Posterior vena cava (tissue), 2 donors: ENCODE data around the gene CTDSPL. TPM values are rescaled to one million over a fixed set of nuclear protein-coding genes. Genes with fewer than 3 reads are reported as not detected.

ENCODE experiments used
- DNase-seq: peaks from one replicate; pipeline ENCODE4 v3.0.0-alpha.2; 2020; ENCODE audit warnings: low spot score
- intact Hi-C, 2 donors: fragments of 100-400 bp; cut with DNase I; formaldehyde crosslinking; loops; one replicate each; pipeline versions ENCODE4 v1.14.1 to v1.14.2; 2022 to 2023
- total RNA-seq, 2 donors: library from RNA; stranded (reverse); fragmentation: NEBNext Ultra II Directional; extraction: Animal tissue kit (Norgen Biotek cat#: 25700); gene quantifications; one replicate each; pipeline ENCODE4 v1.2.1, GENCODE V29; 2021
- donor health status: DM: yes; HTN: yes; CAD: no.
- donor health status: DM: yes; HTN: yes; CAD: no.

CTDSPL gene
- total RNA-seq, 2 donors from 2014 or later, result 41.3 to 45.7 TPM

DNA sequence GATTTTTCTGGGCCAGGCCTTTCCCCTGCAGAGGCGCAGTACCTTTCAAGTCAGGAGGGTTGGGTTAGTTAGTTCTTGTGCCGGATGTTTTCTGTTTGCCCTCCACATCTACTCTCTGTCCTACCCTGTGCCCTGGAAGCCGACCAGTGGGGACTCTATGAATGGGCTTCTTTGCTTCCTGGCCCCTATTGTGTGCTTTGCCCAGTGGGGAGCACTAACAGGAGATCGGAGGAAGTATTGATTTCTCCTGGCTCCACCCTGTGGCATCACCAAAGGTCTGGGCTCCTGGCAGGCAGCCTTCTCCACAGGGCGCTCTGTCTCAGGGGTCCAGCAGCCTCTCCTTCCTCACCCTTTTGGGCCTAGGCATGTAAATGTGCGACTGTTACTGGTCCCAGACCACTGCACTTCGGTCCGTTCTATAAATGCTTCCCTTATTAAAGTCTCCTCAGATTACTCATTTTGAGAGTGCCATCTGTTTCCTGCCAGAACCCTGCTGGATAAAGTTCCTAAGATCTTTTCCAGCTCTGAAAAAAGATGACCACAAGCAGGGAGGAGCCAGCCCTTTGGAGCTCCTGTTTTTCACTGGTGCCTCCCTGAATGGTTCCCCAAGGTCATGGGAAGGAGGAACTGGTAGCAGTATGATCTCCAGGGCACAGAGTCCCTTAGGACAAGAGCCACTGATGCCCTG, 44.5 kb downstream of the CTDSPL start:
- intact Hi-C loops, result no loop called here

DNA sequence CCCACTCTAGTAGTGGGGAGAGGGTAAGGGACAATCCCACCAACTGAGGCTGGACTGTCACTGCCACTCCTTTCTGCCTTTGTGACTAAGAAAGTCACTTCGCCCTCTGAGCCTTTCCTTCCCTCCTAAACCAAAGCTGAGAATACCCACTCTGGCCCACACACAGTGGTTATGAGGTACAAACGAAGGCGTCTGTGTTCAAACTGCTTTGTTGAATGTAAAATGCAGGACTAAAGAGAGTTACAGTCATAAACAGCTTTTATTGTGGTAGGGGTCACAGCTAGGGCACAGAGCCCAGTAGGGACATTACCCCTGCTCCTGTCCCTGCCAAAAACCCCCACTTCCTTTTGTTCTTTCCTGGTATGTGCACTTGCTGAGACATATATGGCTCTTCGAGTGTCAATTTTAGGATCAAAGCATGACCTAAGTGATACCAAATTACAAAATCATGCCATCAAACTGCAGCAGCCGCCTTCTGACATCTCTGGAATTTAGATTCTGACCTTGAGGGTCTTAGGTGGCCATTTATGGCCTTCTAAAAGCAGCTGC, 45.1 kb downstream of the CTDSPL start:
- intact Hi-C loops, result no loop called here
- no peak for DNase-seq

More for the DNA sequence above, 44.5 kb downstream of the CTDSPL start:
- no peak for DNase-seq

- intact Hi-C loops, result no loop called here
- DNase-seq, result no peak
These were observed 45.7 kb downstream of the CTDSPL start for GRCh38 chr3:37907371-37907770.

DNA sequence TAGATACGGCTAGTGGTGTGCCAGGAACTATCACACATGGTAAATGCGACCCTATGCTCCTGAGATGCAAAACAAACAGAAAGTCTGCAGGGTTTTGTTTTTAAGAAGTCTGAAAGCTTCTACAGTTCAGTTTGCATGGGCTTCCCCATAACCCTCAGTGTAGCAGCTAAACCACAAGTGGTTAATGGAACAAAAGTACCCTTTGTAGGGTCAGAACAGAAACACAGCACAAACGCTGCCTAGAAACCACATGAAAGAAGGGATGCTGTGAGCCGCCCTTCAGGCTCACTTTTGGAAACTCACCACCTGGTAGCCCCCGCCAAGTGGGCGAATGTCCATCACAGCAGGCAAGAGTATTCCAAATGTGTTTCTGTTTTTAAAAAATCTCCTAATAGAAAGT, 46.2 kb downstream of the CTDSPL start:
- intact Hi-C loops, result no loop called here
- no peak for DNase-seq

- intact Hi-C loops, result no loop called here
- no peak for DNase-seq
These were observed 47.6 kb downstream of the CTDSPL start for GRCh38 chr3:37909067-37909911.

GRCh38 chr3:37910671-37911400, 49.2 kb downstream of the CTDSPL start:
- intact Hi-C loops, result no loop called here
- DNase-seq, result no peak

DNA sequence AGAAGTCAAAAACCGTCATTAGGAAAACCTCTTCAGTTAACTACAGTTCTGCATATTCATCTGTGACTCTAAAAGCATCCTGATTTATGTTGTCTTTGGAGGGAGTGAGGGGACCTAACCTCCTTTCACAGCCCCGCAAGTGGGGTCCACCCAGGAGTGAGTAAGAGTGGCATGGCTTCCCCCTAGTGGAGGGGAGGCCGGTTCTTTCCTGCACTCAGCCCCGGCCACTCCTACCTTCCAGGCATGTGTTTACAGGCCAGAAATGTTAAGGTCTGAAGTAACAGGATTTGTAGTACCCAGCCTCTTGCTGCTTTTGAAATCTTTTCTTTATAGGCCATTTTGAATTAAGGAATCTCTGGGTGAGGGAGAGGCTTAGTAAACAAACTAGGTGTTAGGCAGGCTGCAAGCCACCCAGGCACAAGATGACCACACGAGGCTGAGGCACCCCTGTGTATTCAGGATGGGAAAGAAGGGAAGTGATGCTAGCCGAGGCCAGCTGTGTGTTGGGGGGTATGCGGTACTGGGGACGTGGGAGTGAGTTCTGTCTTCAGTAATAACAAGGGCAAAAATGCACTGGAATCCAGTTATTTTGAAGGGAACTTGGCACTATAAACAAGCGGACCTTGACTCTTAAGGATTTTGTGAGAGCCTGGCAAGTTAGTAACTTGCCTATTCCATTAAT, 50.5 kb downstream of the CTDSPL start:
- intact Hi-C loops, result no loop called here

DNA sequence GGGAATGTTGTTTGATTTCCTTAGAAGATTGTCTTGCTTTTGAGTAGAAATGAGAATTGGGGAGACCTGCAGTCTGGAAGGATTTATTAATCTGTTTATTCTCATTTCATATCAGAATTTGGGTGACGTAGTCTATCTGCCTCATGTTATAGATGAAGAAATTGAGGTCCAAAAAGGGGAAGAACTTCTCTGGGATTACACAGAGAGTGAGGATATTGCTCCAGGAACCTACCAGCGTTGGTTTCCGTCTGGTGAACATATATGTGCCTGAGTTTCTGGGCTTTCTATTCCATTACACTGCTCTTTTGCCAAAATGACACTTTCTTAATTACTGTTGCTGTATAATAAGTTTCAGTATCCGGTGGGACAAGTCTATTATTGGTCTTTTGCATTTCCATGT, 51.8 kb downstream of the CTDSPL start:
- intact Hi-C loops, result no loop called here
- no peak for DNase-seq

More for the DNA sequence above, 50.5 kb downstream of the CTDSPL start:
- no peak for DNase-seq

DNA sequence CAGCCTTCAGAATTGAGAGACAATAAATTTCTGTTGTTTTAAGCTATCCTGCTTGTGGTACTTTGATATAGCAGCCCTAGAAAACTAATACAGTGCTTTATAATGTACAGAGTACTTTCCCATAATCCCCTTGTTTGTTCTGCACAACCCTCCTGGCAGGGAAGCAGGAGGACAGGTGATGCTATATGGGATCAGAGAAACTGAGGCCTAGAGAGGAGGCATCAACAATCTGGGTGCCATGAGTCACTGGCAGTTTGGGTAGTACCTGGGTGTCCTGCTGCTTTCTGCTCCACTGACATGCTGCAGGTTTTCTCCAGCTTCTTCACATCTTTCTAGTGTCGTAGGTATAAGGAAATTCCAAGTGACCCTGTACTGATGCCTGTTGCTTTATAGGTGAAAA, 55.0 kb downstream of the CTDSPL start:
- DNase-seq, result no peak
- intact Hi-C loops, result no loop called here

GRCh38 chr3:37918627-37919026, 56.9 kb downstream of the CTDSPL start:
- intact Hi-C loops, result no loop called here
- no peak for DNase-seq

DNA sequence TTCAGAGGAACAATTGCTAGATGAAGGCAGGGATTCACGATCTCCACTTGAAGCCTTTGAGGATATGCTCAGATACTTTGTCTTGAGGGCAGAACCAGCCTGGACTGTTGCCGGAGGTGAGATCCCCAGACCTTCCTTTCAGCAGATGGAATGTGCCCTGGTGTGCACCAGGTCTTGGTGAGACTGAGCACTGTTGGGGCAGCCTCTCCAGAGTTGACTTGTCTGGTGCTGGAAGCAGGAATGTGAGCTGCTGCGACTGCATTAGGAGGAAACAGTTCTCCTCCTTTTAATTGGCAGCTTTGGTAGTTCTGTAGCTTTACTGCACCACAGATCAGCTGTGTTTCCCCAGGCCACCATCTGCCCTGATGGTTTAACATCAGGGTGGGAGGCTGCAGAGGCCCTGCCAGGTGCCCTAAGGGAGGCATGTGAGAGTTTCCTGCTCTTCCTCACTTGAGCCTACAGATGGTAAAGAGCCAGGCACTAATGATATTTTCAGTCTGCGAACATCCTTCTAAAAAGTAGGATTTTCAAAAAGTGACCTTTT, 58.5 kb downstream of the CTDSPL start:
- no peak for DNase-seq
- intact Hi-C loops, result loop anchor here in 1 of 2 donors (10.0 kb wide), 1 partner anchor 1255 kb away; no protein-coding TSS in a partner anchor

DNA sequence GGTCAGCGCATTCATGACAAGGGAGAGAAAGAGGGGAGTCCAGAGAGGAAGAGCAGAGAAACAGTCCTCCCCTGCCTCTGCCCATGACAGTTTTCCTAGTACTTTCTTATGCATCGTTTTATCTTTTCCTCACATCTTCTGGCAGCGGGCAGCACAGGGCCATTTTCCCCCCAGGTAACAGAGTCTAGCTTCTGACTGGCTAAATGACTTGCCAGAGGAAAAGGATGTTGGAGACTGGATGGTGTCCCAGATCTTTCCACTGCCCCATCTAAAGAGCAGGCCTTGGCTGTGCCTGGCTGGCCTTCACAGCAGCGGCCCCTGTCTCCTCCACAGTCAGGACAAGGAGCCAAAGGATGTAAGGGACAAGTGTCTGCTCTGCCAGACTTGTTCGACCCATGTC, 59.3 kb downstream of the CTDSPL start:
- intact Hi-C loops, result loop anchor here in 1 of 2 donors (10.0 kb wide), 1 partner anchor 1254 kb away; no protein-coding TSS in a partner anchor
- no peak for DNase-seq

DNA sequence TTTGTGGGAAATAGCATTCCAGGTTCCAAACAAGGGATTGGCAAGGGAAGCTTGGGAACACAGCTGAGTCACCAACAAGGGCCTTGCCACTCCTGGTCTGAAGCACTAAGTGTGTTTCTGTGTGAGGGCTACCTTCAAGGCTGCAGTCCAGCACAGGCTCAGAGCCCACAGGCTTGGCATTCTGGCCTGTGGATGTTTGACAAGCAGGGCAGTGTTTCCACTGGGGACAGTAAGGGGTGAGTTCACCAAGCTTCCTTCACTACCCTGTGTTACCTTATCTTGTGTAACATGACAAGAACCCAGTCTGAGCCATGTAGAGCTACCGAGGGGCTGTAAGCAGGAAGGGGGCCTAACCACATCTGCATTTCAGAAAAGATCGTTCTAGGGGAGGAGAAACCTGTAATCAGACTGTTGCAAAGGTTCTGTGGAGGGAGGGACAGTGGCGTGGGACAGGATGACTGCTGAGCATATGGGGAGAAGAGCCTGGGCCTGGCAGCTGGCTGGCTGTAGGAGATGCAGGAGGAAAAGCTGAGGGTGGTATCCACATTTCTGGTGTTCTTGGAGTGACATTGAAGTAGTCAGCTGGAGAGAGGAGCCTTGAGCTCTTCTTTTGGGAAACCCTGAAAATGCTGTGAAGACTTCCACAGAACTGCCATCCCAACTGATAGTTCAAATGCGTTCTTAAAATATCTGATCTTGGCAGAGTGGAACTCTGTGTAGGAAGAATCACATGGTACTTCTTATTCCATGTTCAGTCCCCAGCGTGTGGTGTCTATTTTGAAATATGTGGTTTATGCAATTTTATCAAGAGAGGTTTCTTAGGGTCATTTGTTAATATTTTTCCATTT, 61.3 kb downstream of the CTDSPL start:
- no peak for DNase-seq
- intact Hi-C loops, result loop anchor here in 1 of 2 donors (10.0 kb wide), 1 partner anchor 1252 kb away; no protein-coding TSS in a partner anchor

- intact Hi-C loops, result loop anchor here in 1 of 2 donors (10.0 kb wide), 1 partner anchor 1251 kb away; no protein-coding TSS in a partner anchor
- DNase-seq, result no peak
These were observed 61.9 kb downstream of the CTDSPL start for GRCh38 chr3:37923569-37924040.

GRCh38 chr3:37924453-37924852, 62.8 kb downstream of the CTDSPL start:
- intact Hi-C loops, result loop anchor here in 1 of 2 donors (10.0 kb wide), 1 partner anchor 1250 kb away; no protein-coding TSS in a partner anchor
- DNase-seq, result no peak

DNA sequence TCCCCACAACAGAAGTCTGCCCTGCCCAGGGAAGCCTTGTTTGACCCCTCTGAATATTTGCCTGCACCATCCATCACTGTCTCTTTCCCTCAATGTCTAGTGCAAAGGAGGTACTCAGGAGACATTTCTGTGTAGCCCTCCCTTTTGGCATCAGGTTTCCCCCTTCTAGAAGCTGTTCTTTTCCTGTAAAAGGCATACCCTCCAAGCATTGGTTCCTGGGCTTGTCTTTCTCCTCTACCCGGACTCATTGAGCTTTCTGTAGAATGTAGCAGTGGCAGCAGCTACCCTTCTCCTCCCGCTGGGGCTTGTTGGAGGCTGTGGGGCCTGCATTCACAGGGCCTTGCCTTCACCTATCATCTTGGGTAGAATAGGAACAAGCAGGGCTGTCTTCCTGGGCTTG, 63.5 kb downstream of the CTDSPL start:
- intact Hi-C loops, result loop anchor here in 1 of 2 donors (10.0 kb wide), 1 partner anchor 1250 kb away; no protein-coding TSS in a partner anchor
- DNase-seq, result no peak

- no peak for DNase-seq
- intact Hi-C loops, result loop anchor here in 1 of 2 donors (10.0 kb wide), 1 partner anchor 1248 kb away; no protein-coding TSS in a partner anchor
These were observed 64.9 kb downstream of the CTDSPL start for GRCh38 chr3:37926611-37927010.
